Panc1 (cell line): ENCODE measurements around the gene NEURL1B. TPM values are rescaled to one million over a fixed set of nuclear protein-coding genes. Genes with fewer than 3 reads are reported as not detected.

Source experiments
- ATAC-seq: fragments of 200-7000 bp; cut with Tn5 transposase; 2 replicates; pipeline ENCODE4 v1.9.1; 2020; ENCODE audit warnings: mild to moderate bottlenecking, moderate library complexity
- BruUV-seq: library from RNA; stranded (reverse); fragments of 400-500 nt; replicated peaks from 2 replicates; lab custom pipeline; 2021; lab: Mats Ljungman, UMichigan
- CTCF ChIA-PET: fragments of 300-600 bp; sonication (Branson Sonifier 250); formaldehyde crosslinking; loops from one replicate; lab custom pipeline; 2022; ENCODE audit warnings: antibody characterized with exemption; lab: Charles Lee
- POLR2A ChIA-PET: fragments of 300-600 bp; sonication (Branson Sonifier 250); formaldehyde crosslinking; loops from one replicate; lab custom pipeline; 2022; ENCODE audit warnings: antibody characterized with exemption; lab: Charles Lee
- DNase-seq: peaks from one replicate; pipeline ENCODE4 v3.0.0-alpha.2; 2010; ENCODE audit warnings: low read depth, low spot score
- H3K27ac ChIP-seq: 2 replicates; pipeline ENCODE4 v1.5.1; 2011; ENCODE audit warnings: mild to moderate bottlenecking, low read length, inconsistent platforms
- H3K27me3 ChIP-seq: fragments of 200-500 bp; sonication (Bioruptor generic); 2 replicates; pipeline ENCODE4 v1.6.0; 2014; ENCODE audit warnings: low read length, inconsistent platforms; ENCODE audit not compliant: control insufficient read depth, insufficient read depth
- H3K36me3 ChIP-seq: fragments of 200-500 bp; sonication (Bioruptor generic); 2 replicates; pipeline ENCODE4 v1.5.1; 2014; ENCODE audit warnings: inconsistent platforms, mild to moderate bottlenecking, low read length, moderate library complexity; ENCODE audit not compliant: control insufficient read depth, insufficient read depth
- H3K4me1 ChIP-seq: 2 replicates; pipeline ENCODE4 v1.5.1; 2011; ENCODE audit warnings: inconsistent platforms, mild to moderate bottlenecking, low read length, moderate library complexity; ENCODE audit not compliant: control insufficient read depth, insufficient read depth
- H3K4me3 ChIP-seq, 2 experiments: 2 replicates each; pipeline ENCODE4 v1.5.1; 2011 to 2012; ENCODE audit warnings: low read depth in 2 of 2, low read length in 2 of 2, mild to moderate bottlenecking in 2 of 2, inconsistent platforms in 1 of 2, moderate library complexity in 1 of 2
- H3K9me3 ChIP-seq: fragments of 200-500 bp; sonication (Bioruptor generic); 2 replicates; pipeline ENCODE4 v1.5.1; 2014; ENCODE audit warnings: low read depth, mild to moderate bottlenecking, inconsistent platforms, low read length, moderate library complexity; ENCODE audit not compliant: control insufficient read depth, insufficient read depth
- POLR2AphosphoS5 ChIP-seq: IDR thresholded peaks from 2 replicates; pipeline ENCODE4 v1.6.1; 2012; ENCODE audit warnings: mild to moderate bottlenecking, low read depth, low read length, moderate library complexity
- SIN3A ChIP-seq: IDR thresholded peaks from 2 replicates; pipeline ENCODE4 v1.6.1; 2012; ENCODE audit warnings: low read depth, mild to moderate bottlenecking, low read length, moderate library complexity, borderline replicate concordance; ENCODE audit not compliant: insufficient read depth
- TCF7L2 ChIP-seq: IDR thresholded peaks from 2 replicates; pipeline ENCODE4 v1.6.1; 2011; ENCODE audit warnings: mild to moderate bottlenecking, low read depth, low read length, inconsistent platforms
- in situ Hi-C: cut with HindIII; loops from 2 replicates; pipeline ENCODE4 v1.10.0; 2016; ENCODE audit warnings: low sequenced_read_pairs, low pct_unique_long_range_greater_than_20kb
- intact Hi-C: fragments of 100-400 bp; cut with micrococcal nuclease; formaldehyde crosslinking; loops from one replicate; pipeline ENCODE4 v1.10.0; 2022; ENCODE audit not compliant: unreplicated experiment
- total RNA-seq: library from RNA; stranded (reverse); gene quantifications from one replicate; pipeline ENCODE4 v1.2.1, GENCODE V29; 2021; ENCODE audit not compliant: unreplicated experiment
- TF ChIP-seq, protein P1 (sequence below), 2 experiments: IDR thresholded peaks; 2 replicates each; pipeline ENCODE4 v1.6.1; 2011 to 2012; ENCODE audit warnings: low read depth in 2 of 2, control low read depth in 1 of 2, low read length in 1 of 2, mild to moderate bottlenecking in 1 of 2, moderate library complexity in 1 of 2; ENCODE audit not compliant: insufficient read depth in 1 of 2
- TF ChIP-seq, protein P2 (sequence below): fragments of 450-650 bp; IDR thresholded peaks from 2 replicates; pipeline ENCODE4 v1.5.1; 2017; ENCODE audit warnings: mild to moderate bottlenecking

Gene NEURL1B
- total RNA-seq, 1 experiment from 2014 or later: 5.3 TPM

DNA sequence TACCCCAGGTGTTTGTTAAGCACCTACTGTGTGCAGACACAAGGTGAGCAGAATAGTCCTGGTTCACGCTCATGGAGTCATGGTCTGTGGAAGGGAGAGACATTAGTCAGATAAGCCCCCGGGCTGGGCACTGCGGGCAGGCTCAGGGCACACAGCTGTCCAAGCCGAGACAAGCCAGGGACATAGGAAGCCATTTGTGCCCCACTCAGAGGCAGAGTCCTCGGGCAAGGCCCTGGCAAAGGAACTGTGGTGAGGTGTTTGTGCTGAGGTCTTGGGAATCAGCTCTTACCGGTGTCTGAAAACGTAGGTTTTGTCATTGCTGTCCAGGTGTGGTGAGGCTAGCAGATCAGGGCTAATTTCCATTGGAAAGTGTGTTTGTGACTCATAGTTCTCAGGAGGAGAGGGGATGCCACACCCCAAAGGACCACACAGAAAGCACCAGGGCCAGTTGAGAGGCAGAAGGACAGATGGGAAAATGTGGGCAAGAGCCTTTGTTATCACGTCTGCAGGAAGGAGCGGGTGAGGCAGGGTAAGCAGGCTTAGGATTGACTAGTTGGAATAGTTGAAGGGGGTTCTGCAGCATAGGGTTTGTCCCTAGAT, 46.1 kb upstream of the NEURL1B start:
- intact Hi-C loops: no loop called here
- no peak for ATAC-seq
- CTCF ChIA-PET: no interaction called here
- POLR2A ChIA-PET: no interaction called here
- Histone ChIP-seq H3K4me1 (no peaks in the 10 kb centered on the region), H3K36me3 (no peaks in the 10 kb centered on the region), H3K9me3 (no peaks in the 10 kb centered on the region), H3K4me3 (no peak overlapping the region), H3K27me3 (no peaks in the 10 kb centered on the region), H3K27ac (no peak overlapping the region)
- no TSS peak for BruUV-seq
- in situ Hi-C loops: no loop called here
- DNase-seq: no peak
- TF ChIP-seq SIN3A: no peak
- no peak for TF ChIP-seq TCF7L2
- TF ChIP-seq POLR2AphosphoS5: no peak
- TF ChIP-seq, protein P1, sequence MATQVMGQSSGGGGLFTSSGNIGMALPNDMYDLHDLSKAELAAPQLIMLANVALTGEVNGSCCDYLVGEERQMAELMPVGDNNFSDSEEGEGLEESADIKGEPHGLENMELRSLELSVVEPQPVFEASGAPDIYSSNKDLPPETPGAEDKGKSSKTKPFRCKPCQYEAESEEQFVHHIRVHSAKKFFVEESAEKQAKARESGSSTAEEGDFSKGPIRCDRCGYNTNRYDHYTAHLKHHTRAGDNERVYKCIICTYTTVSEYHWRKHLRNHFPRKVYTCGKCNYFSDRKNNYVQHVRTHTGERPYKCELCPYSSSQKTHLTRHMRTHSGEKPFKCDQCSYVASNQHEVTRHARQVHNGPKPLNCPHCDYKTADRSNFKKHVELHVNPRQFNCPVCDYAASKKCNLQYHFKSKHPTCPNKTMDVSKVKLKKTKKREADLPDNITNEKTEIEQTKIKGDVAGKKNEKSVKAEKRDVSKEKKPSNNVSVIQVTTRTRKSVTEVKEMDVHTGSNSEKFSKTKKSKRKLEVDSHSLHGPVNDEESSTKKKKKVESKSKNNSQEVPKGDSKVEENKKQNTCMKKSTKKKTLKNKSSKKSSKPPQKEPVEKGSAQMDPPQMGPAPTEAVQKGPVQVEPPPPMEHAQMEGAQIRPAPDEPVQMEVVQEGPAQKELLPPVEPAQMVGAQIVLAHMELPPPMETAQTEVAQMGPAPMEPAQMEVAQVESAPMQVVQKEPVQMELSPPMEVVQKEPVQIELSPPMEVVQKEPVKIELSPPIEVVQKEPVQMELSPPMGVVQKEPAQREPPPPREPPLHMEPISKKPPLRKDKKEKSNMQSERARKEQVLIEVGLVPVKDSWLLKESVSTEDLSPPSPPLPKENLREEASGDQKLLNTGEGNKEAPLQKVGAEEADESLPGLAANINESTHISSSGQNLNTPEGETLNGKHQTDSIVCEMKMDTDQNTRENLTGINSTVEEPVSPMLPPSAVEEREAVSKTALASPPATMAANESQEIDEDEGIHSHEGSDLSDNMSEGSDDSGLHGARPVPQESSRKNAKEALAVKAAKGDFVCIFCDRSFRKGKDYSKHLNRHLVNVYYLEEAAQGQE (IDR thresholded peaks at IDR 0.05; ENCODE audit: insufficient read depth in 1 of 2, low read depth in 2 of 2, low read length in 1 of 2): no peak
- TF ChIP-seq, protein P2, sequence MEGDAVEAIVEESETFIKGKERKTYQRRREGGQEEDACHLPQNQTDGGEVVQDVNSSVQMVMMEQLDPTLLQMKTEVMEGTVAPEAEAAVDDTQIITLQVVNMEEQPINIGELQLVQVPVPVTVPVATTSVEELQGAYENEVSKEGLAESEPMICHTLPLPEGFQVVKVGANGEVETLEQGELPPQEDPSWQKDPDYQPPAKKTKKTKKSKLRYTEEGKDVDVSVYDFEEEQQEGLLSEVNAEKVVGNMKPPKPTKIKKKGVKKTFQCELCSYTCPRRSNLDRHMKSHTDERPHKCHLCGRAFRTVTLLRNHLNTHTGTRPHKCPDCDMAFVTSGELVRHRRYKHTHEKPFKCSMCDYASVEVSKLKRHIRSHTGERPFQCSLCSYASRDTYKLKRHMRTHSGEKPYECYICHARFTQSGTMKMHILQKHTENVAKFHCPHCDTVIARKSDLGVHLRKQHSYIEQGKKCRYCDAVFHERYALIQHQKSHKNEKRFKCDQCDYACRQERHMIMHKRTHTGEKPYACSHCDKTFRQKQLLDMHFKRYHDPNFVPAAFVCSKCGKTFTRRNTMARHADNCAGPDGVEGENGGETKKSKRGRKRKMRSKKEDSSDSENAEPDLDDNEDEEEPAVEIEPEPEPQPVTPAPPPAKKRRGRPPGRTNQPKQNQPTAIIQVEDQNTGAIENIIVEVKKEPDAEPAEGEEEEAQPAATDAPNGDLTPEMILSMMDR: no peak

DNA sequence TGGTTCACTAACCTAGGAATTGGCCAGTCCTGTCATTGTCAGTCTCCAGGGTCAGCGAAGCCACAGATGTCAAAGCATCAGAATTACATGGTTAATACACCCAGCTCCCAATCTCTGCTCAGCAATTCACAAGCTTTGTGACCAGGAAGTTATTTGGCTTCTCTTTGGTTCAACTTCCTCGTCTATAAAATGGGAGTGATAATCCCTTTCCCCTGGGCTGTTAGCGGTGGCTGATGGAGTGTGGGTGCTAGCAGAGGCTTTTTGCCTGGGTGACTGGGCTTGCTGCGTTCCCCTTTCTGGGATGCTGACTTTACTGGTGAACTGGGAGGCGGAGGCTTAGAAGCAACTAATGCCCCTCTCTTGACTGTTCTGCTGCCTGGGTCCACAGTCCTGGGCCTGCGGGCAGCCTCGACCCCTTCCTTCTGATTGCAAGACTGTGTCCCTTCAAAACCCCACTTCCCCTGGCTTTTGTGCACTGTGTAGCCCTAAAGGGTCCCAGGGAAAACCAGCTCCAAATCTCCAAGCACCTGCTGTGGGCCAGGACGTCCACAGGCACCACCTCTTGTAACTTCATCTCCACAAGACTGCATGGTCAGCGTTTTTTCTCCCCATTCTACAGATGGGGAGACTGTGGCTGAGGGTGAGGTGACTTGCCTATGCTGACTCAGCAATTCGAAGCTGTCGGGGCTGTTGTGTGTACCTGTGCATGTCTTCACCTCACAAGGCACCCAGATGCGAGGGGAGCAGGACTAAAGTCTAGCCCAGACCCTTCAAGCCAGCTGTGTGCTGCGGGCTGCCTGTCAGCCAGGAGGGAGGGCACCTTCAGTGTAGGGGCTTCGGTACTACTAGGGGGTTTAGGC, 45.2 kb upstream of the NEURL1B start:
- DNase-seq (no peak), ATAC-seq (peak; percentile 36; the same call in 1 of the 2 replicates)
- in situ Hi-C loops (no loop called here), intact Hi-C loops (no loop called here)
- H3K9me3 ChIP-seq: no peaks in the 10 kb centered on the region
- no peak overlapping the region for H3K27ac ChIP-seq
- POLR2A ChIA-PET: no interaction called here
- no TSS peak for BruUV-seq
- H3K27me3 ChIP-seq: no peaks in the 10 kb centered on the region
- CTCF ChIA-PET: no interaction called here
- no peak for TF ChIP-seq POLR2AphosphoS5
- no peak for TF ChIP-seq SIN3A
- TF ChIP-seq, protein P1 (IDR thresholded peaks at IDR 0.05; ENCODE audit: insufficient read depth in 1 of 2, low read depth in 2 of 2, low read length in 1 of 2): no peak
- TF ChIP-seq TCF7L2: no peak
- TF ChIP-seq, protein P2: no peak
- no peak overlapping the region for H3K4me3 ChIP-seq
- H3K4me1 ChIP-seq: no peaks in the 10 kb centered on the region
- H3K36me3 ChIP-seq: no peaks in the 10 kb centered on the region
